Keratinocyte (primary cell): ENCODE data around the gene TRIP12.
"Not testable (repeated sequence)": the region's sequence is repeated elsewhere in the genome, so short reads cannot be mapped to it uniquely, and the experiment has no call there.

Experiments used
- CTCF ChIP-seq, 3 experiments: IDR thresholded peaks in 1 of 3; conservative IDR thresholded peaks in 1 of 3; optimal IDR thresholded peaks in 1 of 3; 2 replicates in 2 of 3; 3 replicates in 1 of 3; pipeline versions ENCODE3 to v1.5.1; 2011; ENCODE audit warnings: low read length in 3 of 3, mild to moderate bottlenecking in 3 of 3, moderate library complexity in 2 of 3, control low read depth in 1 of 3, inconsistent platforms in 1 of 3; ENCODE audit not compliant: insufficient read depth in 2 of 3; ENCODE audit errors: extremely low read depth in 1 of 3
- EZH2 ChIP-seq: IDR thresholded peaks from one replicate; pipeline ENCODE4 v1.6.1; 2012; ENCODE audit warnings: inconsistent platforms, mild to moderate bottlenecking, low read length, moderate library complexity

- not testable (repeated sequence) for TF ChIP-seq CTCF (optimal IDR thresholded peaks at IDR 0.05 in 1 of 3, IDR thresholded peaks at IDR 0.05 in 1 of 3, conservative IDR thresholded peaks at IDR 0.05 in 1 of 3; ENCODE audit: extremely low read depth in 1 of 3, insufficient read depth in 2 of 3, low read length in 3 of 3); EZH2
Measured at GRCh38 chr2:229924541-229924940, 2.7 kb upstream of the TRIP12 start.
